ENCODE results near the gene AP3D1.

AP3D1 gene

DNA sequence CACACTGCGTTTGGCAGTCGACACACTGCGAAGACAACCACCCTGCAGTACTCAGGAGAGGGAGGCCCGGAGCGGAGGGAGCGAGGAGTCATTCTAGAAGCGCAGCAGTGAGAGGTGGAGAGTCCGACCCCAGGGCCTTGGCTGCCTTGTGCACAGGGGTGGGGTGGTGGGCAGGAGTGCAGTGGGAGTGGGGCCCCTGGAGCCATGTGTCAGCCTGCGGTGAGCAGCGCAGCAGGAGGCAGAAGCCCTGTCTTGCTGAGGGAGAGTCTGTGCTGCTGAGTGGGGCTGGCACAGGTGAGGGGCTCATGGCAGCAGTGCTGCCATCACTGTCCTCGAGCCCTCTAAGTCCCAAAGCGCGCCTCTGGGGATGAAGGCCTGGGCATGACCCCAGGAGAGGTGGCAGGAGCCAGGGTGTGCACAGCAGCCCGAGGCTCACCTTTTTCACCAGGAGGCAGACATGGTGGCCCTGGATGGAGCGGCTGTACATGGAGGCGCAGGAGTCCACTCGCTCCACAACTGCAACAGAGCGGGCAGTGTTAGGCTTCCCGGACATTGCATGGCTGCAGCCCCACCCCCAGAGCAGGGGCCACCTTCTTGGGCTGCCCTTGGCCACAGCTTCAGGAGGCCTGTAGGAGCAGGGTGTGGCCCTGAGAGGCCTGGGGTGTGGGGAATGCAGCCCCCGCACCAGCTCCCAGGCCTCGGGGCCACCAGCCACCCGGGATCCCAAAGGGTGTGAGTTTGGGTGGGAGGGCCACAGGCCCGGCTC, 42.9 kb downstream of the AP3D1 start:
- Histone ChIP-seq H3K27me3 (ENCODE audit: insufficient read depth, poor library complexity, severe bottlenecking) (no peaks in the 10 kb centered on the region), H3K27ac (ENCODE audit: poor library complexity, severe bottlenecking) (no peak overlapping the region), H3K36me3 (ENCODE audit: low read depth) (peaks cover 77% of the 10 kb centered on the region), H3K4me1 (ENCODE audit: insufficient read depth, poor library complexity, severe bottlenecking) (no peaks in the 10 kb centered on the region), H3K9me3 (ENCODE audit: severe bottlenecking) (no peaks in the 10 kb centered on the region), H3K4me3 (ENCODE audit: severe bottlenecking) (no peak overlapping the region)
- no peak for TF ChIP-seq CTCF (IDR thresholded peaks at IDR 0.05; ENCODE audit: poor library complexity, severe bottlenecking)
- DNase-seq (ENCODE audit: low spot score) (no peak), ATAC-seq (ENCODE audit: low read depth) (no peak)

DNA sequence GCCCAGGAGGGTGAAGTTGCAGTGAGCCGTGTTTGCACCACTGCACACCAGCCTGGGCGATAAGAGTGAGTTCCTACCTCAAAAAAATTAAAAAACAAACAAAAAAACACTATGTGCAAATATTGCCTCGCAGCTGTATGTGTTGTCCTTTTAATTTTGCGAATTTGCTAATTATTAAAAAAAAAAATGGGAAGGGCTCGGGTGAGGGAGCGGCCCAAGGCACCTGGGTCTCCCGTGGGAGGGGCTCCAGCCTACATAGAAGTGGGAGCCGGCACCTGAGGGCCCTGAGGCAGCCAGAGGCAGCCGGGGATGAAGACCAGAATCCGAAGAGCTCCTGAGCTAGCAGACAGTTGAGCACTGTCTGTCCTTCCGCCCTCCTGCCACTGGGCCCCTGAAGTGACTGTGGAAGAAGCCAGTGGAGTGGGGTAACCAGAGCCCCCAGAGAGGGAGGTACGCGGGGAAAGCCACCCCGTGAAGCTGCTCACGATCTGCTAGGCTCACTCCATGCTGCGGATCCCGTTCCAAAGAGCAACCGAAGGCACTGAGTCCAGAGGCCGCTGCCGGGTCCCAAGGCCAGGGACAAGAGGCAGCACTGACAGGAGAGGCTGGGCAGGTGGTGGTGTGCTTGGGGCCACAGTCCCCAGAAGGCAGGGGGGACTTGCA, 48.2 kb downstream of the AP3D1 start:
- no peaks in the 10 kb centered on the region for H3K4me1 ChIP-seq (ENCODE audit: insufficient read depth, poor library complexity, severe bottlenecking)
- H3K27ac ChIP-seq (ENCODE audit: poor library complexity, severe bottlenecking): no peak overlapping the region
- H3K27me3 ChIP-seq (ENCODE audit: insufficient read depth, poor library complexity, severe bottlenecking): no peaks in the 10 kb centered on the region
- peaks cover 53% of the 10 kb centered on the region for H3K36me3 ChIP-seq (ENCODE audit: low read depth)
- TF ChIP-seq CTCF (IDR thresholded peaks at IDR 0.05; ENCODE audit: poor library complexity, severe bottlenecking): no peak
- DNase-seq (ENCODE audit: low spot score) (no peak), ATAC-seq (ENCODE audit: low read depth) (no peak)
- H3K9me3 ChIP-seq (ENCODE audit: severe bottlenecking): no peaks in the 10 kb centered on the region
- H3K4me3 ChIP-seq (ENCODE audit: severe bottlenecking): no peak overlapping the region

DNA sequence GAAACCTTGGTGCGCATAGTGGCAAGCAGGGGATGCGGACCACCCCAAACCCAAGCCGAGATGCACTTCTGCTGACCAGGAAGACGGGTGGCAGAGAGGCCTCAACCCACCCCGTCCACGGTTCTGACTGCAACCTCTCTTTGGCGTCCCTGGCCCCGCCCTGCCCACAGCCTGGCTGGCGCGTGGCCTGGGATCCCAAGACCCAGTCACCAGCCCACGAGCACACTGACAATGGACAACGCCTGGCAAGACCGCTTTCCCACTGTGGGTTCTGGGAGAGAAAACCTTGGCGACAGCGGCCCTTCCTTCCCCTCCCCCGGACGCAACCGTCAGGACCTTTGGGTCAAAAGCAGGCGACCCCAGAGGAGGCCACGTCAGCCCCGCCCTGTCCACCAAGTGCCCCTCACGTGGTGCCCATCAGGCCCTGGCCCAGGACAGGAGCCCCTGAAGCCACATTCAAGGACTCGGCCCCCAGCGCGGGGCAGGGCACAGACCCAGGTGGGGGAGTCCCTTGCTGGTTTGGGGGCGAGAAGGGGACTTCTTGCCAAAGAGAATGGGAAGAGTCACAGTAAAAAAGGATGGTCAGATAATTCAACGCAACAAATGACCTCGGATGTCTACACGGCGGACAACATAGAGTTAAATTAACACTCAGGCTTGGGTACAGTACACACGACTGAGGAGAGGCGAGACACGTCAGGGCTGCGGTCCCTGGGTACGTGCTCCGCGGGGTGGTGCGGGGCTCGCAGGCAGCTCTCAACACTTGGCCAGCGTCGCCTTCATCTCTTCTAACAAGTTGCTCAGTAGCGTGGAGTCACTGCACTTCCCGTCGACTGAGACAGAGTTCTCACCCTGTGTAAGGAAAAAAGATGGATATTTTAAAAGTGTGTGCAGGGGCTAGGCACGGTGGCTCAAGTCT, 49.7 kb downstream of the AP3D1 start:
- no peak for TF ChIP-seq CTCF (IDR thresholded peaks at IDR 0.05; ENCODE audit: poor library complexity, severe bottlenecking)
- ATAC-seq (ENCODE audit: low read depth): no peak
- no peak overlapping the region for H3K4me3 ChIP-seq (ENCODE audit: severe bottlenecking)
- peaks cover 44% of the 10 kb centered on the region for H3K36me3 ChIP-seq (ENCODE audit: low read depth)
- no peak for DNase-seq (ENCODE audit: low spot score)
- H3K27ac ChIP-seq (ENCODE audit: poor library complexity, severe bottlenecking): no peak overlapping the region
- H3K27me3 ChIP-seq (ENCODE audit: insufficient read depth, poor library complexity, severe bottlenecking): no peaks in the 10 kb centered on the region
- H3K9me3 ChIP-seq (ENCODE audit: severe bottlenecking): no peaks in the 10 kb centered on the region
- H3K4me1 ChIP-seq (ENCODE audit: insufficient read depth, poor library complexity, severe bottlenecking): no peaks in the 10 kb centered on the region

DNA sequence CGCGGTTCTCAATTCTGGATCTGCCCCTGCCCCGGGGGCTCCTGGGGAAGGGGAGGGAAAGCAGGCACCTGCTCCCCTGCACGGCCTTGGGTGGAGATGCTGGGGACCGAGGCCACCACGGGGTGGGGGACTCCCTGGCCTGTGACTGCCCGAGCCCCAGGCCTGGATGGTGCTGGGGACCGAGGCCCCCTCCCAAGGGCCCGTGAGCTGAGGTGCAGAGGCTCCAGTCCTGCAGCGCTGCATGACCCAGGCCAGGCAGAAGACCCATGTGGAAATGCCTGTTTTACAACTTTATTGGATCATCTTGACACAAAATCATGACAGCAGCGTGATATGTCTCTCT, 50.7 kb downstream of the AP3D1 start:
- TF ChIP-seq CTCF (IDR thresholded peaks at IDR 0.05; ENCODE audit: poor library complexity, severe bottlenecking): no peak
- no peak for ATAC-seq (ENCODE audit: low read depth)
- H3K27ac ChIP-seq (ENCODE audit: poor library complexity, severe bottlenecking): no peak overlapping the region
- no peak overlapping the region for H3K4me3 ChIP-seq (ENCODE audit: severe bottlenecking)
- H3K27me3 ChIP-seq (ENCODE audit: insufficient read depth, poor library complexity, severe bottlenecking): no peaks in the 10 kb centered on the region
- H3K36me3 ChIP-seq (ENCODE audit: low read depth): peaks cover 34% of the 10 kb centered on the region
- no peaks in the 10 kb centered on the region for H3K4me1 ChIP-seq (ENCODE audit: insufficient read depth, poor library complexity, severe bottlenecking)
- no peak for DNase-seq (ENCODE audit: low spot score)
- no peaks in the 10 kb centered on the region for H3K9me3 ChIP-seq (ENCODE audit: severe bottlenecking)
